ENCODE measurements around the gene ADCY2. TPM values are rescaled to one million over a fixed set of nuclear protein-coding genes. Genes with fewer than 3 reads are reported as not detected.
A peak's percentile ranks its signal among the peaks of the same experiment; 100 is the strongest.

Gene ADCY2
- total and polyA plus RNA-seq, 7 experiments from 2014 or later = not detected

- no peaks in the 10 kb centered on the region for H3K9me3 Mint-ChIP-seq
- Histone ChIP-seq H3K4me1 (ENCODE audit: control insufficient read depth in 2 of 2, insufficient read depth in 2 of 2, low read length in 2 of 2) (no peaks in the 10 kb centered on the region), H3K9me3 (ENCODE audit: control insufficient read depth in 2 of 3, low read length in 3 of 3) (no peaks in the 10 kb centered on the region), H3K36me3 (ENCODE audit: control insufficient read depth in 2 of 3, insufficient read depth in 3 of 3, low read length in 3 of 3) (no peaks in the 10 kb centered on the region), H3K4me3 (ENCODE audit: low read length) (no peak overlapping the region), H3K27me3 (ENCODE audit: control insufficient read depth in 2 of 2, insufficient read depth in 2 of 2, low read length in 2 of 2) (no peaks in the 10 kb centered on the region), H3K27ac (ENCODE audit: low read depth, low read length) (no peak overlapping the region)
- DNase-seq (no peak), ATAC-seq (no peak)
- no peak overlapping the region for H3K4me3 Mint-ChIP-seq
- H3K4me1 Mint-ChIP-seq = no peaks in the 10 kb centered on the region
- ChIA-PET CTCF (no interaction called here), POLR2A (no interaction called here)
- intact Hi-C loops (cut with micrococcal nuclease) = no loop called here
- H3K27me3 Mint-ChIP-seq = peaks cover 0 to 10% (median 4%) of the 10 kb centered on the region in 5 donors
- H3K27ac Mint-ChIP-seq = no peak overlapping the region
- no peaks in the 10 kb centered on the region for H3K36me3 Mint-ChIP-seq
Measured at GRCh38 chr5:7714119-7714518, 318.2 kb downstream of the ADCY2 start.

GRCh38 chr5:7714697-7715096 lies 318.8 kb downstream of the ADCY2 start:
- Histone ChIP-seq H3K36me3 (ENCODE audit: control insufficient read depth in 2 of 3, insufficient read depth in 3 of 3, low read length in 3 of 3) (no peaks in the 10 kb centered on the region), H3K4me1 (ENCODE audit: control insufficient read depth in 2 of 2, insufficient read depth in 2 of 2, low read length in 2 of 2) (no peaks in the 10 kb centered on the region), H3K9me3 (ENCODE audit: control insufficient read depth in 2 of 3, low read length in 3 of 3) (no peaks in the 10 kb centered on the region), H3K27ac (ENCODE audit: low read depth, low read length) (no peak overlapping the region), H3K27me3 (ENCODE audit: control insufficient read depth in 2 of 2, insufficient read depth in 2 of 2, low read length in 2 of 2) (no peaks in the 10 kb centered on the region), H3K4me3 (ENCODE audit: low read length) (no peak overlapping the region)
- no peak for DNase-seq
- Mint-ChIP-seq H3K4me3 (no peak overlapping the region), H3K9me3 (no peaks in the 10 kb centered on the region), H3K27ac (no peak overlapping the region), H3K27me3 (peaks cover 0 to 10% (median 4%) of the 10 kb centered on the region in 5 donors), H3K4me1 (no peaks in the 10 kb centered on the region), H3K36me3 (no peaks in the 10 kb centered on the region)
- CTCF ChIA-PET = no interaction called here
- POLR2A ChIA-PET = no interaction called here
- no peak for ATAC-seq
- intact Hi-C loops (cut with micrococcal nuclease) = no loop called here

GRCh38 chr5:7717691-7718090 lies 321.8 kb downstream of the ADCY2 start:
- ChIA-PET CTCF (no interaction called here), POLR2A (no interaction called here)
- no peak overlapping the region for H3K4me3 ChIP-seq (ENCODE audit: low read length)
- Mint-ChIP-seq H3K36me3 (no peaks in the 10 kb centered on the region), H3K4me1 (no peaks in the 10 kb centered on the region), H3K9me3 (peaks cover 0 to 10% (median 0%) of the 10 kb centered on the region in 11 donors), H3K27ac (no peak overlapping the region), H3K4me3 (no peak overlapping the region), H3K27me3 (peaks cover 3 to 12% (median 9%) of the 10 kb centered on the region in 5 donors)
- no peaks in the 10 kb centered on the region for H3K36me3 ChIP-seq (ENCODE audit: control insufficient read depth in 2 of 3, insufficient read depth in 3 of 3, low read length in 3 of 3)
- no peak overlapping the region for H3K27ac ChIP-seq (ENCODE audit: low read depth, low read length)
- intact Hi-C loops (cut with micrococcal nuclease) = no loop called here
- DNase-seq (no peak), ATAC-seq (no peak)
- no peaks in the 10 kb centered on the region for H3K9me3 ChIP-seq (ENCODE audit: control insufficient read depth in 2 of 3, low read length in 3 of 3)
- H3K4me1 ChIP-seq (ENCODE audit: control insufficient read depth in 2 of 2, insufficient read depth in 2 of 2, low read length in 2 of 2) = no peaks in the 10 kb centered on the region
- no peaks in the 10 kb centered on the region for H3K27me3 ChIP-seq (ENCODE audit: control insufficient read depth in 2 of 2, insufficient read depth in 2 of 2, low read length in 2 of 2)

- H3K4me3 Mint-ChIP-seq = no peak overlapping the region
- ChIA-PET POLR2A (no interaction called here), CTCF (no interaction called here)
- no peak overlapping the region for H3K27ac Mint-ChIP-seq
- H3K27me3 Mint-ChIP-seq = peaks cover 0 to 23% (median 13%) of the 10 kb centered on the region in 5 donors
- no peaks in the 10 kb centered on the region for H3K9me3 ChIP-seq (ENCODE audit: control insufficient read depth in 2 of 3, low read length in 3 of 3)
- H3K4me1 ChIP-seq (ENCODE audit: control insufficient read depth in 2 of 2, insufficient read depth in 2 of 2, low read length in 2 of 2) = no peaks in the 10 kb centered on the region
- H3K9me3 Mint-ChIP-seq = peaks cover 0 to 6% (median 0%) of the 10 kb centered on the region in 11 donors
- intact Hi-C loops (cut with micrococcal nuclease) = no loop called here
- H3K36me3 Mint-ChIP-seq = no peaks in the 10 kb centered on the region
- DNase-seq (no peak), ATAC-seq (no peak)
- H3K27ac ChIP-seq (ENCODE audit: low read depth, low read length) = no peak overlapping the region
- H3K36me3 ChIP-seq (ENCODE audit: control insufficient read depth in 2 of 3, insufficient read depth in 3 of 3, low read length in 3 of 3) = no peaks in the 10 kb centered on the region
- no peak overlapping the region for H3K4me3 ChIP-seq (ENCODE audit: low read length)
- no peaks in the 10 kb centered on the region for H3K4me1 Mint-ChIP-seq
- H3K27me3 ChIP-seq (ENCODE audit: control insufficient read depth in 2 of 2, insufficient read depth in 2 of 2, low read length in 2 of 2) = no peaks in the 10 kb centered on the region
Measured at GRCh38 chr5:7728076-7728475, 332.1 kb downstream of the ADCY2 start.

- no peaks in the 10 kb centered on the region for H3K27me3 ChIP-seq (ENCODE audit: control insufficient read depth in 2 of 2, insufficient read depth in 2 of 2, low read length in 2 of 2)
- H3K9me3 ChIP-seq (ENCODE audit: control insufficient read depth in 2 of 3, low read length in 3 of 3) = no peaks in the 10 kb centered on the region
- Mint-ChIP-seq H3K27ac (no peak overlapping the region), H3K36me3 (no peaks in the 10 kb centered on the region), H3K27me3 (peaks cover 0 to 16% (median 5%) of the 10 kb centered on the region in 5 donors), H3K4me3 (no peak overlapping the region), H3K9me3 (no peaks in the 10 kb centered on the region), H3K4me1 (peaks cover 0 to 3% (median 0%) of the 10 kb centered on the region in 7 donors)
- ChIA-PET CTCF (no interaction called here), POLR2A (no interaction called here)
- DNase-seq (no peak), ATAC-seq (no peak)
- no peak overlapping the region for H3K4me3 ChIP-seq (ENCODE audit: low read length)
- H3K36me3 ChIP-seq (ENCODE audit: control insufficient read depth in 2 of 3, insufficient read depth in 3 of 3, low read length in 3 of 3) = no peaks in the 10 kb centered on the region
- H3K27ac ChIP-seq (ENCODE audit: low read depth, low read length) = no peak overlapping the region
- intact Hi-C loops (cut with micrococcal nuclease) = no loop called here
- no peaks in the 10 kb centered on the region for H3K4me1 ChIP-seq (ENCODE audit: control insufficient read depth in 2 of 2, insufficient read depth in 2 of 2, low read length in 2 of 2)
Measured at GRCh38 chr5:7741415-7742065, 345.6 kb downstream of the ADCY2 start.

GRCh38 chr5:7742241-7742656 lies 346.3 kb downstream of the ADCY2 start:
- no peaks in the 10 kb centered on the region for H3K9me3 Mint-ChIP-seq
- H3K4me3 Mint-ChIP-seq = no peak overlapping the region
- Histone ChIP-seq H3K4me1 (ENCODE audit: control insufficient read depth in 2 of 2, insufficient read depth in 2 of 2, low read length in 2 of 2) (no peaks in the 10 kb centered on the region), H3K4me3 (ENCODE audit: low read length) (no peak overlapping the region), H3K36me3 (ENCODE audit: control insufficient read depth in 2 of 3, insufficient read depth in 3 of 3, low read length in 3 of 3) (no peaks in the 10 kb centered on the region), H3K27ac (ENCODE audit: low read depth, low read length) (no peak overlapping the region), H3K27me3 (ENCODE audit: control insufficient read depth in 2 of 2, insufficient read depth in 2 of 2, low read length in 2 of 2) (no peaks in the 10 kb centered on the region), H3K9me3 (ENCODE audit: control insufficient read depth in 2 of 3, low read length in 3 of 3) (no peaks in the 10 kb centered on the region)
- POLR2A ChIA-PET = no interaction called here
- no peaks in the 10 kb centered on the region for H3K36me3 Mint-ChIP-seq
- no peak overlapping the region for H3K27ac Mint-ChIP-seq
- no peak for DNase-seq
- H3K4me1 Mint-ChIP-seq = peaks cover 0 to 3% (median 0%) of the 10 kb centered on the region in 7 donors
- no peak for ATAC-seq
- H3K27me3 Mint-ChIP-seq = peaks cover 0 to 16% (median 7%) of the 10 kb centered on the region in 5 donors
- intact Hi-C loops (cut with micrococcal nuclease) = no loop called here
- CTCF ChIA-PET = no interaction called here

GRCh38 chr5:7745882-7746610 lies 350.1 kb downstream of the ADCY2 start:
- H3K4me3 ChIP-seq (ENCODE audit: low read length) = no peak overlapping the region
- H3K4me3 Mint-ChIP-seq = no peak overlapping the region
- DNase-seq = peak in 3 of 9 donors; percentile 3 to 39 (median 28)
- POLR2A ChIA-PET = no interaction called here
- no peak for ATAC-seq
- no peaks in the 10 kb centered on the region for H3K9me3 ChIP-seq (ENCODE audit: control insufficient read depth in 2 of 3, low read length in 3 of 3)
- CTCF ChIA-PET = no interaction called here
- H3K27ac ChIP-seq (ENCODE audit: low read depth, low read length) = no peak overlapping the region
- H3K4me1 ChIP-seq (ENCODE audit: control insufficient read depth in 2 of 2, insufficient read depth in 2 of 2, low read length in 2 of 2) = no peaks in the 10 kb centered on the region
- no peaks in the 10 kb centered on the region for H3K9me3 Mint-ChIP-seq
- H3K27me3 ChIP-seq (ENCODE audit: control insufficient read depth in 2 of 2, insufficient read depth in 2 of 2, low read length in 2 of 2) = no peaks in the 10 kb centered on the region
- peaks cover 0 to 3% (median 0%) of the 10 kb centered on the region in 7 donors for H3K4me1 Mint-ChIP-seq
- H3K36me3 Mint-ChIP-seq = no peaks in the 10 kb centered on the region
- intact Hi-C loops (cut with micrococcal nuclease) = loop anchor here in 1 of 2 donors (1.0 to 5.0 kb wide), 3 partner anchors 111 to 981 kb away; no protein-coding TSS in a partner anchor
- H3K27ac Mint-ChIP-seq = no peak overlapping the region
- peaks cover 1 to 11% (median 8%) of the 10 kb centered on the region in 5 donors for H3K27me3 Mint-ChIP-seq
- no peaks in the 10 kb centered on the region for H3K36me3 ChIP-seq (ENCODE audit: control insufficient read depth in 2 of 3, insufficient read depth in 3 of 3, low read length in 3 of 3)

Data from naive thymus-derived CD4-positive, alpha-beta T cell (primary cell).